Ishikawa (cell line): Measurements from ENCODE around the gene SULT1C4.
A peak's percentile ranks its signal among the peaks of the same experiment; 100 is the strongest.

ENCODE experiments used
- CEBPB ChIP-seq: IDR thresholded peaks from 2 replicates; pipeline ENCODE4 v1.6.1; 2012
- CREB1 ChIP-seq: IDR thresholded peaks from 2 replicates; pipeline ENCODE4 v1.6.1; 2012; ENCODE audit warnings: low read depth
- EGR1 ChIP-seq: IDR thresholded peaks from 2 replicates; pipeline ENCODE4 v1.6.1; 2012
- EP300 ChIP-seq: IDR thresholded peaks from 2 replicates; pipeline ENCODE4 v1.6.1; 2012; ENCODE audit warnings: borderline replicate concordance
- FOXM1 ChIP-seq: IDR thresholded peaks from 2 replicates; pipeline ENCODE4 v1.6.1; 2012; ENCODE audit warnings: low read depth, borderline replicate concordance
- MAX ChIP-seq: IDR thresholded peaks from 2 replicates; pipeline ENCODE4 v1.6.1; 2012
- NFIC ChIP-seq: IDR thresholded peaks from 2 replicates; pipeline ENCODE4 v1.6.1; 2012
- RAD21 ChIP-seq: IDR thresholded peaks from 2 replicates; pipeline ENCODE4 v1.6.1; 2012; ENCODE audit warnings: low read depth
- REST ChIP-seq: IDR thresholded peaks from 2 replicates; pipeline ENCODE4 v1.6.1; 2012; ENCODE audit warnings: low read depth, mild to moderate bottlenecking
- TAF1 ChIP-seq: IDR thresholded peaks from 2 replicates; pipeline ENCODE4 v1.6.1; 2012; ENCODE audit warnings: low read depth, mild to moderate bottlenecking
- TCF12 ChIP-seq: IDR thresholded peaks from 2 replicates; pipeline ENCODE4 v1.6.1; 2012; ENCODE audit warnings: low read depth
- TEAD4 ChIP-seq: IDR thresholded peaks from 2 replicates; pipeline ENCODE4 v1.6.1; 2012
- USF1 ChIP-seq: IDR thresholded peaks from 2 replicates; pipeline ENCODE4 v1.6.1; 2012
- YY1 ChIP-seq: IDR thresholded peaks from 2 replicates; pipeline ENCODE4 v1.6.1; 2012; ENCODE audit warnings: low read depth
- ZBTB7A ChIP-seq: IDR thresholded peaks from 2 replicates; pipeline ENCODE4 v1.6.1; 2012; ENCODE audit warnings: low read depth

SULT1C4 gene

GRCh38 chr2:108396845-108397244 is 19.1 kb downstream of the SULT1C4 start:
- no peak for TF ChIP-seq USF1
- TF ChIP-seq REST, result no peak
- TF ChIP-seq RAD21, result peak; percentile 35; the same call in 1 of the 2 replicates

GRCh38 chr2:108399479-108399878 is 21.7 kb downstream of the SULT1C4 start:
- TF ChIP-seq TEAD4, result no peak
- no peak for TF ChIP-seq CREB1
- no peak for TF ChIP-seq FOXM1
- TF ChIP-seq TAF1, result no peak
- TF ChIP-seq ZBTB7A, result no peak
- TF ChIP-seq NFIC, result no peak
- TF ChIP-seq EP300, result no peak
- TF ChIP-seq USF1, result no peak
- no peak for TF ChIP-seq EGR1
- TF ChIP-seq REST, result no peak
- TF ChIP-seq MAX, result no peak
- TF ChIP-seq YY1, result no peak
- no peak for TF ChIP-seq CEBPB
- no peak for TF ChIP-seq RAD21
- no peak for TF ChIP-seq TCF12

GRCh38 chr2:108401800-108402199 is 24.0 kb downstream of the SULT1C4 start:
- TF ChIP-seq CREB1 (no peak), FOXM1 (no peak), TAF1 (no peak), REST (no peak), TCF12 (no peak), EGR1 (no peak), ZBTB7A (no peak), NFIC (no peak), RAD21 (no peak), USF1 (no peak), TEAD4 (no peak), EP300 (no peak)

GRCh38 chr2:108403494-108403893 is 25.7 kb downstream of the SULT1C4 start:
- TF ChIP-seq USF1 (no peak), TAF1 (no peak), EGR1 (no peak), ZBTB7A (no peak), YY1 (no peak), EP300 (no peak), TEAD4 (no peak), RAD21 (no peak), TCF12 (no peak), MAX (no peak), CEBPB (no peak), FOXM1 (no peak), NFIC (no peak), REST (no peak), CREB1 (no peak)
